GM12878 (cell line): ENCODE measurements around the gene NRP2. TPM values are rescaled to one million over a fixed set of nuclear protein-coding genes. Genes with fewer than 3 reads are reported as not detected.

Experiments
- ATAC-seq: fragments of 200-7000 bp; cut with Tn5 transposase; 3 replicates; pipeline ENCODE4 v1.9.1; 2020; ENCODE audit warnings: mild to moderate bottlenecking, moderate library complexity
- BruUV-seq: library from RNA; stranded (reverse); fragments of 400-500 nt; replicated peaks from 2 replicates; lab custom pipeline; 2021; lab: Mats Ljungman, UMichigan
- CTCF ChIA-PET: fragments of 300-600 bp; sonication (Branson Sonifier 250); formaldehyde crosslinking; extraction: SDS; loops from one replicate; lab custom pipeline; 2021; ENCODE audit warnings: inconsistent platforms; lab: Yijun Ruan, JAX
- POLR2A ChIA-PET: fragments of 350-600 bp; formaldehyde crosslinking; extraction: SDS; loops from one replicate; lab custom pipeline; 2021; ENCODE audit warnings: inconsistent platforms; lab: Charles Lee
- RAD21 ChIA-PET: fragments of 300-600 bp; sonication (Branson Sonifier 250); formaldehyde crosslinking; loops from one replicate; lab custom pipeline; 2023; ENCODE audit warnings: antibody characterized with exemption; ENCODE audit not compliant: unreplicated experiment; lab: Charles Lee
- SMC1A ChIA-PET: fragments of 300-600 bp; sonication (Branson Sonifier 250); formaldehyde crosslinking; loops from one replicate; lab custom pipeline; 2023; ENCODE audit not compliant: unreplicated experiment, uncharacterized antibody; lab: Charles Lee
- DNase-seq: peaks from one replicate; pipeline ENCODE4 v3.0.0-alpha.2; 2011; ENCODE audit warnings: low read depth, low spot score
- FAIRE-seq: peaks from 3 replicates; lab custom pipeline; 2011; peaks lifted over from hg19 to GRCh38; lab: Jason Lieb, UNC
- H2AFZ ChIP-seq: 2 replicates; pipeline ENCODE4 v1.6.0; 2011; ENCODE audit warnings: low read depth, low read length, control low read depth; ENCODE audit not compliant: control insufficient read depth
- H3K27ac ChIP-seq: 2 replicates; pipeline ENCODE4 v1.5.1; 2011; ENCODE audit warnings: control low read depth; ENCODE audit not compliant: control insufficient read depth, insufficient read depth
- H3K27me3 ChIP-seq, 2 experiments: replicated peaks in 1 of 2; 2 replicates each; pipeline versions ENCODE4 v1.6.0 to v1.6.1; 2011; ENCODE audit warnings: low read length in 1 of 2; ENCODE audit not compliant: control insufficient read depth in 2 of 2, insufficient read depth in 2 of 2
- H3K36me3 ChIP-seq, 2 experiments: 2 replicates each; pipeline ENCODE4 v1.5.1; 2011; ENCODE audit warnings: low read length in 1 of 2; ENCODE audit not compliant: control insufficient read depth in 2 of 2, insufficient read depth in 2 of 2
- H3K4me1 ChIP-seq: 2 replicates; pipeline ENCODE4 v1.6.1; 2011; ENCODE audit warnings: mild to moderate bottlenecking, low read length, moderate library complexity, mixed read lengths; ENCODE audit not compliant: control insufficient read depth, insufficient read depth
- H3K4me2 ChIP-seq: 2 replicates; pipeline ENCODE4 v1.6.0; 2011; ENCODE audit warnings: control low read depth; ENCODE audit not compliant: control insufficient read depth, insufficient read depth
- H3K4me3 ChIP-seq: fragments of 200-600 bp; sonication (generic); 2 replicates; pipeline ENCODE4 v1.5.1; 2016
- H3K79me2 ChIP-seq: 2 replicates; pipeline ENCODE4 v1.6.0; 2011; ENCODE audit warnings: low read length; ENCODE audit not compliant: control insufficient read depth, insufficient read depth
- H3K9ac ChIP-seq: 2 replicates; pipeline ENCODE4 v1.8.0; 2011; ENCODE audit warnings: low read length, control low read depth, mixed read lengths; ENCODE audit not compliant: control insufficient read depth, insufficient read depth
- H3K9me3 ChIP-seq: replicated peaks from 3 replicates; pipeline ENCODE4 v1.5.1; 2011; ENCODE audit warnings: mild to moderate bottlenecking, low read length; ENCODE audit not compliant: control insufficient read depth, insufficient read depth
- H4K20me1 ChIP-seq: 2 replicates; pipeline ENCODE4 v1.6.0; 2011; ENCODE audit not compliant: control insufficient read depth, insufficient read depth
- BCL11A ChIP-seq: IDR thresholded peaks from 2 replicates; pipeline ENCODE4 v1.6.1; 2011; ENCODE audit warnings: low read depth, low read length
- CBX5 ChIP-seq: sonication (generic); IDR thresholded peaks from 2 replicates; pipeline ENCODE4 v1.6.1; 2016; ENCODE audit warnings: low read depth, moderate library complexity, mild to moderate bottlenecking, inconsistent platforms
- EZH2 ChIP-seq: IDR thresholded peaks from 2 replicates; pipeline ENCODE4 v1.6.1; 2012; ENCODE audit warnings: low read depth, mild to moderate bottlenecking, control low read depth, inconsistent platforms, low read length, borderline replicate concordance; ENCODE audit not compliant: control insufficient read depth
- FOXK2 ChIP-seq: fragments of 450-650 bp; IDR thresholded peaks from 2 replicates; pipeline ENCODE4 v1.6.1; 2017; ENCODE audit warnings: mild to moderate bottlenecking, moderate library complexity
- GATAD2B ChIP-seq: fragments of 450-650 bp; conservative IDR thresholded peaks from 2 replicates; pipeline ENCODE4 v1.6.1; 2017; ENCODE audit warnings: low read depth, mild to moderate bottlenecking, moderate library complexity
- ZNF24 ChIP-seq: fragments of 450-650 bp; IDR thresholded peaks from 2 replicates; pipeline ENCODE4 v1.6.1; 2017; ENCODE audit warnings: antibody characterized with exemption, mild to moderate bottlenecking
- WGBS: methylation state at CpG from one replicate; pipeline ENCODE4 v1.1.6; 2016; ENCODE audit warnings: low lambda C conversion rate; ENCODE audit not compliant: insufficient replicate concordance, insufficient coverage; ENCODE audit errors: missing lambda C conversion rate; 5-methylcytosine and 5-hydroxymethylcytosine counted together
- in situ Hi-C: fragments of 300-500 bp; cut with MboI; formaldehyde crosslinking; loops from 9 replicates; pipeline ENCODE4 v1.14.3; 2018; ENCODE audit warnings: mixed read lengths
- intact Hi-C: fragments of 100-400 bp; cut with micrococcal nuclease; formaldehyde crosslinking; loops from one replicate; pipeline ENCODE4 v1.14.2; 2022; ENCODE audit not compliant: unreplicated experiment
- polyA plus RNA-seq, 11 experiments: library from polyadenylated mRNA; depleted of rRNA in 4 of 11; unstranded in 6 of 11; stranded (reverse) in 5 of 11; fragments of >200 nt; fragmentation: Nextera tagmentation in 4 of 11; fragmentation: Illumina TruSeq in 1 of 11; extraction: Ambion mirVana in 4 of 11; extraction: Trizol in 1 of 11; gene quantifications; 1 replicate in 1 of 11; 2 replicates in 10 of 11; pipeline versions ENCODE4 v1.2.1 to v1.2.3, GENCODE V29; 2011 to 2016; ENCODE audit warnings: inconsistent platforms in 2 of 11, missing spikeins in 2 of 11, low read depth in 1 of 11
- total RNA-seq, 4 experiments: library from RNA; depleted of rRNA in 3 of 4; stranded (reverse); fragments of >200 nt in 3 of 4; fragmentation: Illumina TruSeq in 1 of 4; extraction: Trizol in 1 of 4; gene quantifications; 2 replicates each; pipeline versions ENCODE4 v1.2.1 to v1.2.3, GENCODE V29; 2013 to 2021

Gene NRP2
- total and polyA plus RNA-seq, 10 of the 15 experiments (the other 5 are each of a cell fraction or from before 2014, with no cell fraction given), result 0.06 to 1.2 (median 0.46) TPM

DNA sequence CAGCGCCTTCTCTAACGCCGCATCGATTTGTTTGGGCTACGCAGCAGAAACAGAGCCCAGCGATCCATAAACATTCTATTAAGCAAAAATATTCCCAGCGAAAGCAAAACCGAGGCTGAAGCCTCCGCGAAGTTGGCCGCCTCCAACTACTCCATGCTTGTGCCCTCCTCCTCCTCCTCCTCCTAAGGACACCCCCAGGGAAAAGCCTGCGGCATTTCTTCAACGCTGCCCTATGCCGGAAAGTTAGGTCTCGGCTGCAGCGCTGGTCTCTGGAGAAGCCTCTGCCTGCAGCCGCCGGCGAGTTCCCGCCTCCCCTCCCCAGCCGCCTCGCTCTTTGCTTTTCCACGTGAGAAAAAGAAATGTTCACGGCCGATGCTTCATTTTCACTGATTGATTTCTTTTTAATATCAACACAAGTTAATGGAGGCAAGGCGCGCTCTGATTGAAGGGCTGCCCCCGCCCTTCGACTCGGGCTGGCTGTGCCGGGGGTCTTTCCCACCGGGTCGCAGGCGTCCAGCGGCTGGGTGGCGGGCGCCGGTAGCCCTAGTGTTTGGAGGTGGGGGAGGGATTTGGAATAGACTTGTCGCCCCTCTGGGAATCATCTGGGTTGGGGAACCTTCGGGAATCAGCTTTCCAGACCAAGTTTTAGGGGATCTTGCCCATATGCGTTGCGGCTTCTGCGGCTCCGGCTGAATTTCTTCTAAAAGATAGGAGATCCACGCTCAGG is 3.9 kb downstream of the NRP2 start:
- Histone ChIP-seq H4K20me1 (no peaks in the 10 kb centered on the region), H3K27me3 (peaks cover 18 to 19% of the 10 kb centered on the region in 2 experiments), H3K4me1 (peaks cover 13% of the 10 kb centered on the region), H3K4me3 (peak overlapping the region; percentile 21; the same call in 1 of the 2 replicates), H3K4me2 (peak overlapping the region; percentile 57), H3K9ac (no peak overlapping the region), H2AFZ (no peak overlapping the region), H3K36me3 (no peaks in the 10 kb centered on the region), H3K9me3 (no peaks in the 10 kb centered on the region), H3K79me2 (no peaks in the 10 kb centered on the region), H3K27ac (no peak overlapping the region)
- TF ChIP-seq GATAD2B (no peak), EZH2 (0 out of 2 replicates have a peak, but pooled peaks have one; percentile 23), FOXK2 (no peak), CBX5 (no peak), ZNF24 (no peak), BCL11A (no peak)
- ChIA-PET CTCF (no interaction called here), POLR2A (no interaction called here), RAD21 (no interaction called here), SMC1A (no interaction called here)
- ATAC-seq (no peak), FAIRE-seq (no peak), DNase-seq (no peak)
- no TSS peak for BruUV-seq
- intact Hi-C loops, result no loop called here
- in situ Hi-C loops, result no loop called here
- 14% methylated on average over 38 of the region's 45 CpGs for WGBS
